SK-N-SH treated with all-trans-retinoic acid at 6 μM for 48 hours (cell line): ENCODE results near the gene CLIP3.

Experiments
- ARNTL ChIP-seq: fragments of 450-650 bp; formaldehyde crosslinking; IDR thresholded peaks from 2 replicates; pipeline ENCODE4 v1.5.0; 2020; ENCODE audit warnings: low read depth, mild to moderate bottlenecking, moderate library complexity, borderline replicate concordance
- ESRRG ChIP-seq: fragments of 250-450 bp; sonication (Bioruptor Pico); IDR thresholded peaks from 2 replicates; pipeline ENCODE4 v1.6.1; 2021; ENCODE audit warnings: mild to moderate bottlenecking
- GLIS3 ChIP-seq: fragments of 250-450 bp; sonication (Bioruptor Pico); IDR thresholded peaks from 2 replicates; pipeline ENCODE4 v1.5.0; 2020; ENCODE audit warnings: mild to moderate bottlenecking, moderate library complexity
- RARB ChIP-seq: fragments of 250-450 bp; sonication (Bioruptor Pico); IDR thresholded peaks from 2 replicates; pipeline ENCODE4 v1.8.0; 2021; ENCODE audit warnings: mild to moderate bottlenecking, moderate library complexity
- TCF4 ChIP-seq: fragments of 250-450 bp; sonication (Bioruptor Pico); IDR thresholded peaks from 2 replicates; pipeline ENCODE4 v1.8.0; 2021; ENCODE audit warnings: mild to moderate bottlenecking, moderate library complexity, borderline replicate concordance
- TOX ChIP-seq: fragments of 250-450 bp; sonication (Bioruptor Pico); IDR thresholded peaks from 2 replicates; pipeline ENCODE4 v1.8.0; 2021; ENCODE audit warnings: mild to moderate bottlenecking, moderate library complexity, borderline replicate concordance
- ZFP3 ChIP-seq: fragments of 250-450 bp; sonication (Bioruptor Pico); IDR thresholded peaks from 2 replicates; pipeline ENCODE4 v1.5.0; 2020; ENCODE audit warnings: mild to moderate bottlenecking, moderate library complexity
- ZNF70 ChIP-seq: fragments of 450-650 bp; formaldehyde crosslinking; IDR thresholded peaks from 2 replicates; pipeline ENCODE4 v1.5.0; 2020; ENCODE audit warnings: mild to moderate bottlenecking, moderate library complexity
- ZNF8 ChIP-seq: fragments of 450-650 bp; formaldehyde crosslinking; IDR thresholded peaks from 2 replicates; pipeline ENCODE4 v1.5.0; 2020; ENCODE audit warnings: mild to moderate bottlenecking, moderate library complexity
- TF ChIP-seq, protein P1 (sequence below): fragments of 250-450 bp; sonication (Bioruptor Pico); IDR thresholded peaks from 2 replicates; pipeline ENCODE4 v1.5.1; 2020; ENCODE audit warnings: low read depth, mild to moderate bottlenecking, moderate library complexity
- TF ChIP-seq, protein P2 (sequence below): fragments of 250-450 bp; sonication (Bioruptor Pico); IDR thresholded peaks from 2 replicates; pipeline ENCODE4 v1.8.0; 2020; ENCODE audit warnings: mild to moderate bottlenecking, moderate library complexity, borderline replicate concordance
- TF ChIP-seq, protein P3 (sequence below): fragments of 250-450 bp; sonication (Bioruptor Pico); IDR thresholded peaks from 2 replicates; pipeline ENCODE4 v1.5.1; 2021; ENCODE audit warnings: mild to moderate bottlenecking, moderate library complexity
- TF ChIP-seq, protein P4 (sequence below): fragments of 250-450 bp; sonication (Bioruptor Pico); IDR thresholded peaks from 2 replicates; pipeline ENCODE4 v1.8.0; 2021; ENCODE audit warnings: low read depth, mild to moderate bottlenecking, moderate library complexity, borderline replicate concordance

DNA sequence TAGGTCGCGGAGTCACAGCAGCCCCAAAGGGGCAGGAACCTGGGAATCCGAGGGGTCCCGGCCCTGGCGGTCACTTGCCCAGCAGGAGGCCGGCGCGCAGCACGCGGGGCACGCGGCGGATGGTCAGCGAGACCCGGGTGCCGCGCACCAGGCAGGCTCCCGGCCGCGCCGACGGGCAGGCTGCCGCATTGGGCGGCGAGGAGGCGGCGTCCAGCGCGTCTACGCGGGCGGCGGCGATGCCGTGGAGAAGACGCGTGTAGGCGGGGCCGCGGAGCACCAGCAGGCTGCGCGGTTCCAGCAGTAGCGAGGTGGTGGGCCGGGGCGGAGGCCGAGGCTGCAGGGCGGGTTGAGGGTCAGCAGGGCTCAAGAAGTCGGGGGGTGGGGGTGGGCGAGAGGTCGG, 23.5 kb downstream of the CLIP3 start:
- TF ChIP-seq, protein P1, sequence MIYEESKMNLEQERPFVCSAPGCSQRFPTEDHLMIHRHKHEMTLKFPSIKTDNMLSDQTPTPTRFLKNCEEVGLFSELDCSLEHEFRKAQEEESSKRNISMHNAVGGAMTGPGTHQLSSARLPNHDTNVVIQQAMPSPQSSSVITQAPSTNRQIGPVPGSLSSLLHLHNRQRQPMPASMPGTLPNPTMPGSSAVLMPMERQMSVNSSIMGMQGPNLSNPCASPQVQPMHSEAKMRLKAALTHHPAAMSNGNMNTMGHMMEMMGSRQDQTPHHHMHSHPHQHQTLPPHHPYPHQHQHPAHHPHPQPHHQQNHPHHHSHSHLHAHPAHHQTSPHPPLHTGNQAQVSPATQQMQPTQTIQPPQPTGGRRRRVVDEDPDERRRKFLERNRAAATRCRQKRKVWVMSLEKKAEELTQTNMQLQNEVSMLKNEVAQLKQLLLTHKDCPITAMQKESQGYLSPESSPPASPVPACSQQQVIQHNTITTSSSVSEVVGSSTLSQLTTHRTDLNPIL (CRISPR knock-in tag), result no peak
- no peak for TF ChIP-seq GLIS3
- no peak for TF ChIP-seq RARB
- no peak for TF ChIP-seq ARNTL (CRISPR knock-in tag)
- no peak for TF ChIP-seq ZFP3
- TF ChIP-seq ZNF8 (CRISPR knock-in tag), result no peak
- TF ChIP-seq, protein P2, sequence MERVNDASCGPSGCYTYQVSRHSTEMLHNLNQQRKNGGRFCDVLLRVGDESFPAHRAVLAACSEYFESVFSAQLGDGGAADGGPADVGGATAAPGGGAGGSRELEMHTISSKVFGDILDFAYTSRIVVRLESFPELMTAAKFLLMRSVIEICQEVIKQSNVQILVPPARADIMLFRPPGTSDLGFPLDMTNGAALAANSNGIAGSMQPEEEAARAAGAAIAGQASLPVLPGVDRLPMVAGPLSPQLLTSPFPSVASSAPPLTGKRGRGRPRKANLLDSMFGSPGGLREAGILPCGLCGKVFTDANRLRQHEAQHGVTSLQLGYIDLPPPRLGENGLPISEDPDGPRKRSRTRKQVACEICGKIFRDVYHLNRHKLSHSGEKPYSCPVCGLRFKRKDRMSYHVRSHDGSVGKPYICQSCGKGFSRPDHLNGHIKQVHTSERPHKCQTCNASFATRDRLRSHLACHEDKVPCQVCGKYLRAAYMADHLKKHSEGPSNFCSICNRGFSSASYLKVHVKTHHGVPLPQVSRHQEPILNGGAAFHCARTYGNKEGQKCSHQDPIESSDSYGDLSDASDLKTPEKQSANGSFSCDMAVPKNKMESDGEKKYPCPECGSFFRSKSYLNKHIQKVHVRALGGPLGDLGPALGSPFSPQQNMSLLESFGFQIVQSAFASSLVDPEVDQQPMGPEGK (CRISPR knock-in tag), result no peak
- TF ChIP-seq ZNF70 (CRISPR knock-in tag), result no peak
- TF ChIP-seq ESRRG (CRISPR knock-in tag), result no peak
- TF ChIP-seq, protein P3, sequence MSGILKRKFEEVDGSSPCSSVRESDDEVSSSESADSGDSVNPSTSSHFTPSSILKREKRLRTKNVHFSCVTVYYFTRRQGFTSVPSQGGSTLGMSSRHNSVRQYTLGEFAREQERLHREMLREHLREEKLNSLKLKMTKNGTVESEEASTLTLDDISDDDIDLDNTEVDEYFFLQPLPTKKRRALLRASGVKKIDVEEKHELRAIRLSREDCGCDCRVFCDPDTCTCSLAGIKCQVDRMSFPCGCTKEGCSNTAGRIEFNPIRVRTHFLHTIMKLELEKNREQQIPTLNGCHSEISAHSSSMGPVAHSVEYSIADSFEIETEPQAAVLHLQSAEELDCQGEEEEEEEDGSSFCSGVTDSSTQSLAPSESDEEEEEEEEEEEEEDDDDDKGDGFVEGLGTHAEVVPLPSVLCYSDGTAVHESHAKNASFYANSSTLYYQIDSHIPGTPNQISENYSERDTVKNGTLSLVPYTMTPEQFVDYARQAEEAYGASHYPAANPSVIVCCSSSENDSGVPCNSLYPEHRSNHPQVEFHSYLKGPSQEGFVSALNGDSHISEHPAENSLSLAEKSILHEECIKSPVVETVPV (CRISPR knock-in tag), result no peak
- TF ChIP-seq TOX (CRISPR knock-in tag), result no peak
- TF ChIP-seq TCF4 (CRISPR knock-in tag), result no peak
- TF ChIP-seq, protein P4, sequence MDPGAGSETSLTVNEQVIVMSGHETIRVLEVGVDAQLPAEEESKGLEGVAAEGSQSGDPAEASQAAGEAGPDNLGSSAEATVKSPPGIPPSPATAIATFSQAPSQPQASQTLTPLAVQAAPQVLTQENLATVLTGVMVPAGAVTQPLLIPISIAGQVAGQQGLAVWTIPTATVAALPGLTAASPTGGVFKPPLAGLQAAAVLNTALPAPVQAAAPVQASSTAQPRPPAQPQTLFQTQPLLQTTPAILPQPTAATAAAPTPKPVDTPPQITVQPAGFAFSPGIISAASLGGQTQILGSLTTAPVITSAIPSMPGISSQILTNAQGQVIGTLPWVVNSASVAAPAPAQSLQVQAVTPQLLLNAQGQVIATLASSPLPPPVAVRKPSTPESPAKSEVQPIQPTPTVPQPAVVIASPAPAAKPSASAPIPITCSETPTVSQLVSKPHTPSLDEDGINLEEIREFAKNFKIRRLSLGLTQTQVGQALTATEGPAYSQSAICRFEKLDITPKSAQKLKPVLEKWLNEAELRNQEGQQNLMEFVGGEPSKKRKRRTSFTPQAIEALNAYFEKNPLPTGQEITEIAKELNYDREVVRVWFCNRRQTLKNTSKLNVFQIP, result no peak
